Cerebellar cortex (tissue), 1 donor: ENCODE measurements around the gene HMGA1.
A peak's percentile ranks its signal among the peaks of the same experiment; 100 is the strongest.

Experiments used
- DNase-seq: peaks from one replicate; pipeline ENCODE4 v3.0.0-alpha.2; 2015; ENCODE audit warnings: low spot score

The HMGA1 gene, protein sequence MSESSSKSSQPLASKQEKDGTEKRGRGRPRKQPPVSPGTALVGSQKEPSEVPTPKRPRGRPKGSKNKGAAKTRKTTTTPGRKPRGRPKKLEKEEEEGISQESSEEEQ

DNA sequence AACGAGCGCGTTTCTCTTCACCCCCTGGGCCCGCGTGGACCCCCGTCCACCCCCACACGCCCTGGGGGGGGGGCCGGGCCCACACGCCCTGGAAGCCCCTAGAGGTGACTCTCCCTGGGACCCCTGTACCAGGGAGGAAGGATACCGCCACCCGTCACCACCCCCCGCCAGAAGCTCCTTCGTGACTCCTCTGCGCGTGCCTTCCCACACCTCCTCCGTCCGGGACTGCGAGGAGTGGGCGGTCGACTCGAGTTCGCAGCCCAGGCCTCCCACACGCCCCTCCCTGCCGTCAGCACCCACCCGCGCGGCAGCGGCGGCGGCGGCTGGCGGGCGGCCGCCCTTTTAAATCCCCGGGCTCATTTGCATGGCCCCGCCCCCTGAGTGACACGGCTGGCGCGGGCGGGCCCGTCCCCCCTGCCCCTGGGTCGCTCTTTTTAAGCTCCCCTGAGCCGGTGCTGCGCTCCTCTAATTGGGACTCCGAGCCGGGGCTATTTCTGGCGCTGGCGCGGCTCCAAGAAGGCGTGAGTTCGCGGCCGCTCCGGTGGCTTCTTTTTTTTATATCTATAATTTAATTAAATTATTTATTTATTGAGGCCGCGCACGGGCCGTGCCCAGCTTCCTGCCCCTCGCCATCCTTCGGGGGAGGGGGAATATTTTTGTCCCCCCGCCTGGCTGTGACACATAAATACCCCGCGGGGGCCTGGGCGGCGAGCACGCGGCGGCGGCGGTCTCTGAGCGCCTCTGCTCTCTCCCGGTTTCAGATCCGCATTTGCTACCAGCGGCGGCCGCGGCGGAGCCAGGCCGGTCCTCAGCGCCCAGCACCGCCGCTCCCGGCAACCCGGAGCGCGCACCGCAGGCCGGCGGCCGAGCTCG, at the start of gene HMGA1:
Gene HMGA1, plus strand, starts transcription at position 431 of the 873 bp plus-strand sequence. CDS start 3,908 bp downstream, outside the sequence.
- DNase-seq: peak; percentile 88

DNA sequence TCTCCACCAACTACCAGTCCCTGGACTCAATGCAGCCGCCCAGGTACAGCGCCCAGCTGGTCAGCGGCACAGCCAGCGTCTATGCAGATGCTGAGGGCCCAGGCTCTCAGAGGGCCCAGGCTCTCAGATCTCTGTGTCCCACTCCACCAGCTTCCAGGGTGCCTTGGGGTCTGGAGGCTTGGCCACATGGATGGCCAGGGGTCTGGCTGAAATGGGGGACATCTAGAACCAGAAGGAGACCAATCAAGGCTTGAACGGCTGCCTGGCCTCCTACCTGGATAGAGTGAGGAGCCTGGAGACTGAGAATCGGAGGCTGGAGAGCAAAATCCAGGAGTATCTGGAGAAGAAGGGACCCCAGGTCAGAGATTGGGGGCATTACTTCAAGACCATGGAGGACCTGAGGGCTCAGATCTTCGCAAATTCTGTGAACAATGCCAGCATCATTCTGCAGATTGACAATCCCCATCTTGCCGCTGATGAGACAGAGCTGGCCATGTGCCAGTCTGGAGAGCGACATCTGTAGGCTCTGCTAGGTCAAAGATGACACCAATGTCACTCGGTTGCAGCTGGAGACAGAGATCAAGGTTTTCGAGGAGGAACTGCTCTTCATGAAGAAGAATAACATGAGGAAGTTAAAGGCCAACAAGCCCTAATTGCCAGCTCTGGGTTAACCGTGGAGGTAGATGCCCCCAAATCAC, 46.7 kb upstream of the HMGA1 start:
- DNase-seq: no peak

DNA sequence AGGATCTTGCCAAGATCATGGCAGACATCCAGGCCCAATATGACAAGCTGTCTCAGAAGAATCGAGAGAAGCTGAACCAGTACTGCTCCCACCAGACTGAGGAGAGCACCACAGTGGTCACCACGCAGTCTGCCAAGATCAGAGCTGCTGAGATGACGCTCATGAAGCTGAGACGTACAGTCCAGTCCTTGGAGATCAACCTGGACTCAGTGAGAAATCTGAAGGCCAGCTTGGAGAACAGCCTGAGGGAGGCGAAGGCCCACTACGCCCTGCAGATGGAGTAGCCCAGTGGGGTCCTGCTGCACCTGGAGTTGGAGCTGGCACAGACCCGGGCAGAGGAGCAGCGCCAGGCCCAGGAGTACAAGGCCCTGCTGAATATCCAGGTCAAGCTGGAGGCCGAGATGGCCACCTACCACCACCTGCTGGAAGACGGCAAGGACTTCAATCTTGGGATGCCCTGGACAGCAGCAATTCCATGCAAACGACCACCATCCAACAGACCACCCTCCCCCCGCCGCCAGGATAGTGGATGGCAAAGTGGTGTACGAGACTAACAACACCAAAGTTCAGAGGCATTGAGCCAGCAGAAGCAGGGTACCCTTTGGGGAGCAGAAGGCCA, 46.1 kb upstream of the HMGA1 start:
- DNase-seq: peak; percentile 39

DNA sequence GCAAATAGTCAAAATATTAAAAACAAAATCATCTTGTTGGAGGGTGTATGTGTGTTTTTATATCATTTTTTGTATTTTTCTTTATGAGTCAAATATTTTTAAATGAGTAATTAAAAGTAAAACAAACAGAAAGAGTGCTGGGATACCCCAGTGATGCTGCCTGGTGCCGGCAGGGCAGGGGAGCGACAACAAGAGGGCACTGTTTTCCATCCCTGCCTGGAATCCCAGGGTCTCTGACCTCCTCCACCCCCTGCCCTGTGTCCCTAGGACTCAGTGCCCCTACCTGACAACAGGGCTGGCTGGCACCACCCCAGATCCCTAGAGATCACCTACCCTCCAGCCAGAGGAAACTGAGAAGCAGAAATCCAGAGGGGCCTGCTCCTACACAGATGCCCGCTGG, 41.9 kb upstream of the HMGA1 start:
- DNase-seq: no peak

DNA sequence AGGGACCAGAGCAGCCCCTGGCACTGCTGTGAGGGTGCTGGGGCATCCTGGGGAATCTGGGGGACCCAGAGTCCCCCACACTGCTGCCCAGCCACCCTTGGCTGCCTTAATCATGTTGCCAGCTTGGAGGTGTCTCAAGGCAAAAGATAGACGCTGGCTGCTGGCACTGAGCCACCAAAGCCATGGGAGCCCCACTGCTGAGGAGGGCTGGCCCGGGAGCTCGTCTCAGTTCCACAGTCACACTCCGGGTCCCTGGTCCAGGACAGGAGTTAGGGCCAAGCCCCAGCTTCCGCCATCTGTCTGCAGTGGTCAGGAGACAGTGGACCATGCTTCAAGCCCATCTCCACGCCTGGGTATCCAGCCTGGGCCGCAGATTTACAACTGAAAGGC, 41.0 kb upstream of the HMGA1 start:
- DNase-seq: no peak

DNA sequence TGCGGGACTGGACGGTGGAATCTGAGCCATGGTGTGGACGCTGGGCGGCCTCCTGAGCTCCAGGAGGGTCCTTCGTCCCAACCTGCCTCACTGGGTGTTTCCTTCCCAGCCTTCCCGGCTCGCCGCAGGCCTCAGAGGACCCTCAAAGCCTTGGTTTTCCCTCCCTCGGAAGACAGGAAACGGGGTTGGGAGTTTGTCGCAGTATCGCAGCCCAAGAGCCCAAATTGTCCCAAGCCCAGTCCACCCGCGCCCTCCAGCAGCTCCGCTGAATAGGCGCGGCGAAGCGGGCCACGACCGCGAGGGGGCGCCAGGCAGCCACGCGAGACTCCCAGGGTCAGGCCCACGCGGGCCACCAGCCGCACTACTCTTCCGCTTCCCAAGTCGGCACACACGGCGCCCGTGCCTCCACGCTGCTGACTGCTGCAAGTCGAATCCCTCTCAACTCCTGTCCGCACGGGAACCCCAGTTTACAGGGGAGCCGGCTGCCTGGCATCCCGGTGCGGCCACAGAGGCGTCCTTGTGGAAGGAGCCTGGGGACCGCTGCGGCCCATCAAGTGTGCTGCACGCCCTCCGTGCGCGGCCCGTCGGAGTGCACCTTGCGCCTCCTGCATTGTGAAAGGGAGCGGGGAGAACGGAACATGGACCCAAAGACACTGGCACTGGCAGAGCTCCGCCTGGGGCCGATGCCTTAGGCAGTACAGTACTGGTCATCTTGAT, 40.4 kb upstream of the HMGA1 start:
- peak; percentile 73 for DNase-seq

DNA sequence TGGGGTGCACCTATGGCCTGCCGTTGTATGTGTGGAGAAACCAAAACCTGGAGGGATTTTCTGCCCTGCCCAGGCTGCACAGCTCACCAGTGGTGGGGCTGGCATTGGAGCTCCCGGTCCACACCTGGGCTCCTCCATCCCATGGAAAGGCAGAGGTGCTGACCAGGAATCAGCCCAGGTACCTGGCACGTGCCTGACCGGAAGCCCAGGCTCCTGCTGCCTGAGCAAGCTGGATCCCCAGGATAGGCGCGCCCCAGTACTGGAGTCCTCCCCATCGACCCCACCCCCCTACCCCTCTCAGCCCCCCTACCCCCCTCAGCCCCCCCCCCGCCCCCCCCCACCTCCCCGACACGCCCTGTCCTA, 39.9 kb upstream of the HMGA1 start:
- no peak for DNase-seq

DNA sequence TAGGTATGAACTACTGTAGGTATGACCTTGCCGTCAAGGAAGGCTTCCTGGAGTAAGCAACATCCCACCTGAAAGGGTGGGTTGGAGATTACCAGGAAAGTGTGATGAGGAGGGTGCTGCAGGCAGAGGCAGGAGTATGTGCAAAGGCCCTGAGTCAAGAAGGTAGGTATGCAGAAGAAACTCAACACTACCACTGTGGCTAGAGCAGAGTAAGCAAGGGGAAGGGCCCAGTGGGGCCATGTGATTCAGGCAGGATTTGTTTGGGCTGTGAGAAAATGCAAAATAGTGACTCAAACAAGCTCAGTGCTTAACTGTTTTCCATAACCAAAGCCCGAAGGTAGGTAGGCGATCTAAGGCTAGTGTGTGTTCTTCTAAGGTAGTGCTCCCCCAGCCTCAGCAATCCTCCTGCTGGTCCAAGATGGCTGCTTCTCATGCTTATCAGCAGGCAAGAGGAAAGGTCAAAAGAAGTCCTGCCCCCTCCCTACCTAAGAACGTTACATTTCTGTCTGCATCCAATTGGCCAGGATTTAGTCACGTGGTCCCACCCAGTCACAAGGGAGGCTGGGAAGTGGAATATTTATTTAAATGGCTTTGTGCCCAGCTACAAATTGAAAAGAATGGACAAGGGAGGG, 36.2 kb upstream of the HMGA1 start:
- no peak for DNase-seq

DNA sequence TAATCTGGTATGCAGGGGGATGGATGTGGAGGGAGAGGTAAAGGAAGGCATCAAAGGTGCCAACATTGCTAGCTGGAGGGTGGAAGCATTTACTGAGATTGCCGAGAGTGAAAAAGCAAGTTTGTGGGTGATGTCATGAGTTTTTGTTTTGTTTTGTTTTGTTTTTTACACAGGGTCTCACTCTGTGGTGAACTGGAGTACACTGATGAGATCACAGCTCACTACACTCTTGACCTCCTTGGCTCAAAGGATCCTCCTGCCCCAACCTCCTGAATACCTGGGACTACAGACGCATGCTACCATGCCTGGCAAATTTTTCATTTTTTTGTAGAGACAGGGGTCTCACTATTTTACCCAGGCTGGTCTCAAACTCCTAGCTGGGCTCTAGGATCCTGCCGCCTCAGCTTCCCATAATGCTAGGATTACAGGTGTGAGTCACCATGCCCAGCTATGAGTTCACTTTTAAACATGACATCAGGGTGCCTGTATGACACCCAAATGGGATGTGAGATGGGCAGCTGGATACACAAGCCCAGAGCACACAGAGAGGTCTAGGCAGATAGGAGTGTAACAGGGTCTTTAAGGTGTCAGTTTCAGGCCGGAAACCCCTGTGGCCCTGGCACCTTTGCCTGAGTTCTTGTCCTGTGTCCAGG, 35.1 kb upstream of the HMGA1 start:
- DNase-seq: no peak

DNA sequence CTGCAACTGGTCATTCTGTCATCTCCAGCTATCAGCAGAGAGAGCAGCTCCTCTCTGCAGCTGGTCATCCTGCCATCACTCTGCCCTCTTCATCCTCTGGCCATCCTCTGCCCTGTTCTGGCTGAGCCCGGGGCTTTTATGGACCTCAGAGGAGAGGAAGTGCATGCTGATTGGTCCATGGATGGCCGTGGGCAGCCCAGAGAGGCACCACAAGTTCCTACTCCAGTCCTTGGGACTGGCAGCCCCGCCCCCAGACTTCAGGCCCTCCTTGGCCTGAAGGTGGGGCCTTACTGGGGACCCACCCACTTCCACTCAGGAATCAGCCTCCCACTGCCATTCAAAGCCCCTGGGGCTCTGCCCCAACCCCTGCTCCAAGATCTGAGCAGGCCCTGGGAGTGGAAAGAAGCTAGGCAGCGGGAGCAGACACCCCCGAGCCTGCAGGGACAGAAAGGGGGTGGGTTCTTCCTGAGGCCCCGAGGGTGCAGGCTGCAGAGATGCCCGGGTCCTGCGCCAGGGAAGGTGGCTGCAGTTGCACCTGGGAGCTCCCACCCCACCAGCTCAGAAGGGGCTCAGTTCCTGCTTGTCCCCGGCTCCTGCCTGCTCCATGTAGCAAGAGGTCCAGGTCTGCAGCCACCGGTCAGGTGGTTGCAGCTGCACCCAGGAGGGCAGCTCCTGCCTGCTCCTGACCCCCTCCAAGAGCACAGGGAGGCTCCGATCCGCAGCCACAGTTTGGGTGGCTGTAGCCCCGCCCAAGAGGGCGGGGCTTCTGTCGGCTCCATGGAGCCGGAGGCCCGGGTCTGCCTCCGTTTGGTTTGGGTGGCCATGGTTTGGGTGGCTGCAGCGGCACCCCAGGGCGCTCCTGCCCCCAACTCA, 34.1 kb upstream of the HMGA1 start:
- peak; percentile 78 for DNase-seq

DNA sequence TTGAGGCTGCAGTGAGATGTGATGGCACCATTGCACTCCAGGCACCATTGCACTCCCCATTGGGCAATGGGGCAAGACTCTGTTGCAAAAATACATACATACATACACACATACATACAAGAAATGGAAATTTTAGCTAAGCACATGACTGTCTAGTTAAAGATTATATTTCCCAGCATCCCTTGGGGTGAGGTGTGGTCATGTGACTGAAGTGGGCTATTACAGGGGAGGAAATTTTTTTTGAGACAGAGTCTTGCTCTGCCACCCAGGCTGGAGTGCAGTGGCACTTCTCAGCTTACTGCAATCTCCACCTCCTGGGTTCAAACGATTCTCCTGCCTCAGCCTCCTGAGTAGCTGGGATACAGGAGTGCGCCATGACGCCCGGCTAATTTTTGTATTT, 32.0 kb upstream of the HMGA1 start:
- DNase-seq: no peak

DNA sequence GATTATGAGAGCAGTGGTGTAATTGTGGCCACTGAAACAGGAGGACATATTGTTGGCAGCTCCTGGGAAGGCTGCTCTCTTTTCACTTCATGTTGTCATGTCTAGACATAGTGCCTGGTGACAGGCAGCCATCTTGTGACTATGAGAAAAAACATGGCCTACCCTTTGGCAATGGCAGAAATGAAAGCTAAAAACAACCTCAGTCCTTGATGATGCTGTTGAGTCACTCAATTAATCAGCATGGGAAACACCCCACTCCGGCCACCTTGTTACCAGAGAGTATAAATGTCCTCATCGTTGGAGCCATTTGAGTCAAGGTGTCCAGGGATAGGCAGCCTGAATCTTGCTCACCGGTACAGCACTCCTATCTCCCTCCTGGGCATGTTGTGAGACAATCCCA, 31.2 kb upstream of the HMGA1 start:
- no peak for DNase-seq

DNA sequence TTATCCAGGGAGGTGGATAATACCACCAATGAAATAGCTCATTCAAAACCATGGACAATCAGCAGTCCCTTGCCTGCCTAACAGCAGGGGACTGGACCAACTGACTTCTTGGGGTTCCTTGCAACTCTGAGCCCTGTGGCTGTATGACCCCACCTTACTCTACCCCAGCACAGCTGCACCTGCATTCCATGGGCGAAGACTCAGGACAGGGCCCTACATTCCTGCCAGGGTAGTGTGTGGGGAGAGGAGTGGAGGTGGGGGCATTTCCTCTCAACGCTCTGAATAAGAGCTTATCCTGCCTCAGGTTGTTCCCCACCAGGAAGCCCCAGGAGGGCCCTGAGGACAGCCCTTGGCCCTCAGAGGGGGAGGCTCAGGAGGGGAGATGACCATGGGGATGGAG, 30.8 kb upstream of the HMGA1 start:
- DNase-seq: no peak

DNA sequence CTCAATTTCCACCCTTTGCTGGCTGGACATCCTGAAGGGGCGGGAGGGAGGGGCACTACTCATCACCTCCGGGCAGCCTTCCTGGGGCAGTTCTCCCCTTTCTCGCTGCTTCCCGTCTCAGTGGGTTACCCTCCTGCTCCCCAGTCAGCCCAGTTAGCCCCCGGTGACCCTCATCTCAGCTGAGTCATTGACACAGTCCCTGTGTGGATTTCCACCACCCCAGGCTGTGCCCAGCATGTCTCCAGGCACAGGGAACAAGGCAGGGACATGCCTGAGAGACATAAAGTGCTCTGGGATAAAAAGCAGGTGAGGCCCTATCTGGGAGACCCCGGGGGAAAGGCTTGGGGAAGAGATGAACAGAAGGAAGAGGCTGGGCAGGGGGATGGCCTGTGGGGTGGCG, 29.9 kb upstream of the HMGA1 start:
- no peak for DNase-seq

DNA sequence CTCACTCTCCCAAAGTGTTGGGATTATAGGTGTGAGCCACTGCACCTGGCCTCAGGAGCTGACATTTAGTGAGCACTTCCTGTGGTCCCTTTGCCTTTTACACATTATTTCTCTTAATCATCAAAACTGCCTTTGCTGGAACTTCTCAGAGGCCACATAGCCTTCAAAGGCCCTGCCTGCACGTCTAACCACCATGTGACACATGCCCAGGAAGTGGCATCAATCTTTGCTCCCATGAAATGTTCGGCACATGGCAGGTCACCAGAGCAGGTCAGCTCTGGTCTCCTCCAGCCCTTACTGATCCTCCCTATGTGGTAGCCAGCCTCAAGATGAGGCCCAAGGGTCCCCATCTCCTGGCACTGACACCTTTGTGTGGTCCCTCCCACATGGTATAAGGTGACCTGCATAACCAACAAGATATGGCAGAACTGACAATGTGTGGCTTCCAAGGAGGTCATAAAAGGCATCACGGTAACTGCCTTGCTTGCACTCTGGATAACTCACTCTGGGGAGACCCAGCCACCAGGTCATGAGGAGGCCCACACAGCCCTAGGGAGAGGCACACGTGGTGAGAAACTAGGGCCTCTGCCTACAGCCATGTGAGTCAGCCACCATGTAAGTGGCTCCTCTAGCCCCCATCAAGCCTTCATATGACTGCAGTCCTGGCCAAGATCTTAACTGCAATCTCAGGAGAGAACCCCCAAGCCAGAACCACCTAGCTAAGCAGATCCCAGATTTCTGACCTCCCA, 28.8 kb upstream of the HMGA1 start:
- DNase-seq: no peak

DNA sequence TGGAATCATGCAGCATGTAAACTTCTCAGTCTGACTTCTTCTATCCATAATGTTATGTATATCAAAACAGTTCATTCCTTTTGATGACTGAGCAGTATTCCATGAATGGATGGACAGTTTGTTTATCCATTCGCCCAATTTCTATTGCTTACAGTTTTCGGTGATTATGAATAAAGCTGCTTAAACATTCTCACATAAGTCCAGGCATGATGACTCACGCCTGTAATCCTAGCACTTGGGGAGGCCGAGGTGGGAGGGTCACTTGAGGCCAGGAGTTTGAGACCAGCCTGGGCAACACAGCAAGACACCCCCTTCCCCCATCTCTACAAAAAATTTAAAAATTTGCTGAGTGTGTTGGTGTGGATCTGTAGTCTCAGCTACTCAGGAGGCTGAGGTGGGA, 22.9 kb upstream of the HMGA1 start:
- DNase-seq: no peak

DNA sequence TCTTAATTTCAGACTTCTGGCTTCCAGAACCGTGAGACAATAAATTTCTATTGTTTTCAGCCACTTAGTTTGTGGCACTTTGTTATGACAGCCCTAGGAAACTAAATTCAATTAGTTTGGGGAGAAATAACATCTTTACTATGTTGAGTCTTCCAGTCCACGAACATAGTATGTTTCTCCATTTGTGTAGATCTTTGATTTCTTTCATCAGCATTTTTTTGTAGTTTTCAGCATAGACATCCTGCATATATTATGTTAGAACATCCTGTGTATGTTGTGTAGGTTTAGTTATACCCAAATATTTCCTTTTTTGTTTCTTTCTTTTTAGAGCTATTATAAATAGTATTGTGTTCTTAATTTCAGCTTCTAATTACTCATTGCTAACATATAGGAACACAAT, 18.0 kb upstream of the HMGA1 start:
- no peak for DNase-seq

DNA sequence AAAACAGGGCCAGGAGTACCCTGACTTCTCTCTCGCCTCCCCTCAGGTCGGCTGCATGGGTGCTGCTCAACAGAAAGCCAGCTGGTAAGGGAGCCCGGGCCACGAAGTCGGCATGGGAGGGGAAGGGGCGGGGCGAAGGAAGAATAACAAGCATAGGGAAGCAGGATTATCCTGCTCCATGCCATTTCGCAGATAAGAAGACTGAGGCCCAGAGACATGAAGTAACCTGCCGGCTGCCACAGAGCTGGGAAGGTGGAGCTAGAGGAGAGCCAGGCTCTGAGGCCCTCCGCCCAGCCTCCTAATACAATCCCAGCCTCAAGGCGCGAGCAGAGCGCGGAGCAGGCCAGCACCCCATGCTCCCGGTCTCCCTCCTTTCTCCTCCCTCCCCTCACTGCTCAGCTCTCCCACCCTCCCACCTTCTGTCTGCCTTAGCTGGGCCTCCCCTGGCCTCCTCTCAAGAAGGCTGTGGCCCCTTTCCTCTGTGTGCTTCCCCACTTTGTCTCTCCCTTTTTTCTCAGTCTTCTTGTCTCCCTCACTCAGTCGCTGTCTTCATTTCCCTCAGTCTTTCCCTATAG, 13.2 kb upstream of the HMGA1 start:
- DNase-seq: no peak
